NB4 (cell line): ENCODE measurements around the gene HHIPL1.

Source experiments
- CTCF ChIP-seq: IDR thresholded peaks from one replicate; pipeline ENCODE4 v1.5.1; 2012; ENCODE audit warnings: low read depth, low read length
- MAX ChIP-seq: IDR thresholded peaks from 2 replicates; pipeline ENCODE4 v1.6.1; 2011; ENCODE audit warnings: low read depth, low read length
- POLR2A ChIP-seq: IDR thresholded peaks from 2 replicates; pipeline ENCODE4 v1.6.1; 2011; ENCODE audit warnings: mild to moderate bottlenecking; ENCODE audit not compliant: insufficient read length; ENCODE audit errors: extremely low read depth

GRCh38 chr14:99679543-99679942 lies 34.6 kb downstream of the HHIPL1 start:
- TF ChIP-seq CTCF (no peak), POLR2A (no peak), MAX (no peak)
